HL-60 (cell line): ENCODE data around the gene PLK2.

Experiments
- DNase-seq, 2 experiments: peaks; one replicate each; pipeline ENCODE4 v3.0.0-alpha.2; 2010 to 2020; ENCODE audit warnings: low read depth in 1 of 2, low spot score in 1 of 2
- H3K27ac ChIP-seq: fragments of 250-450 bp; sonication (Bioruptor Pico); replicated peaks from 2 replicates; pipeline ENCODE4 v1.5.1; 2020; ENCODE audit warnings: mild to moderate bottlenecking, moderate library complexity
- H3K27me3 ChIP-seq: fragments of 250-450 bp; sonication (Bioruptor Pico); 2 replicates; pipeline ENCODE4 v1.5.1; 2021; ENCODE audit warnings: mild to moderate bottlenecking, moderate library complexity; ENCODE audit not compliant: insufficient read depth, poor library complexity, severe bottlenecking
- H3K4me3 ChIP-seq: replicated peaks from 2 replicates; pipeline ENCODE4 v1.5.1; 2011; ENCODE audit warnings: mild to moderate bottlenecking, control low read depth, low read length; ENCODE audit not compliant: insufficient read depth
- CTCF ChIP-seq: IDR thresholded peaks from one replicate; pipeline ENCODE4 v1.5.1; 2011; ENCODE audit warnings: low read length, control low read depth, inconsistent platforms; ENCODE audit not compliant: insufficient read depth
- GABPA ChIP-seq: IDR thresholded peaks from 2 replicates; pipeline ENCODE4 v1.6.1; 2012; ENCODE audit warnings: low read depth
- POLR2AphosphoS5 ChIP-seq: IDR thresholded peaks from 2 replicates; pipeline ENCODE4 v1.6.1; 2012; ENCODE audit warnings: low read depth
- REST ChIP-seq: IDR thresholded peaks from 2 replicates; pipeline ENCODE4 v1.6.1; 2012; ENCODE audit warnings: low read depth; ENCODE audit not compliant: insufficient replicate concordance
- SPI1 ChIP-seq: IDR thresholded peaks from 2 replicates; pipeline ENCODE4 v1.6.1; 2012; ENCODE audit warnings: low read depth, mild to moderate bottlenecking, borderline replicate concordance

The PLK2 gene

GRCh38 chr5:58456026-58456425, 3.9 kb downstream of the PLK2 start:
- Histone ChIP-seq H3K27me3 (no peaks in the 10 kb centered on the region), H3K4me3 (no peak overlapping the region), H3K27ac (no peak overlapping the region)
- no peak for DNase-seq
- TF ChIP-seq POLR2AphosphoS5 = no peak

GRCh38 chr5:58455480-58455879, 4.4 kb downstream of the PLK2 start:
- Histone ChIP-seq H3K4me3 (no peak overlapping the region), H3K27ac (no peak overlapping the region), H3K27me3 (no peaks in the 10 kb centered on the region)
- no peak for DNase-seq
- TF ChIP-seq GABPA (no peak), REST (no peak), CTCF (no peak), SPI1 (no peak), POLR2AphosphoS5 (no peak)

- Histone ChIP-seq H3K4me3 (no peak overlapping the region), H3K27me3 (no peaks in the 10 kb centered on the region), H3K27ac (no peak overlapping the region)
- TF ChIP-seq POLR2AphosphoS5 = no peak
- TF ChIP-seq REST = no peak
- no peak for TF ChIP-seq CTCF
- TF ChIP-seq GABPA = no peak
- no peak for TF ChIP-seq SPI1
- DNase-seq = no peak
Measured at GRCh38 chr5:58455066-58455465, 4.8 kb downstream of the PLK2 start.

- H3K4me3 ChIP-seq = no peak overlapping the region
- no peaks in the 10 kb centered on the region for H3K27me3 ChIP-seq
- no peak for TF ChIP-seq CTCF
- TF ChIP-seq POLR2AphosphoS5 = no peak
- TF ChIP-seq GABPA = no peak
- no peak for TF ChIP-seq REST
- TF ChIP-seq SPI1 = no peak
- H3K27ac ChIP-seq = no peak overlapping the region
- DNase-seq = no peak
Measured at GRCh38 chr5:58454025-58454424, 5.9 kb downstream of the PLK2 start.
